ENCODE data around the gene GPX1. TPM values are rescaled to one million over a fixed set of nuclear protein-coding genes. Genes with fewer than 3 reads are reported as not detected.
"Not testable (repeated sequence)": the region's sequence is repeated elsewhere in the genome, so short reads cannot be mapped to it uniquely, and the experiment has no call there.

The GPX1 gene
- polyA plus RNA-seq, 2 donors, result 245 to 383 TPM

GRCh38 chr3:49362561-49362960 lies 4.4 kb upstream of the GPX1 start:
- Histone ChIP-seq H3K4me3 (ENCODE audit: low read depth in 1 of 2, low read length in 2 of 2) (no peak overlapping the region), H3K27me3 (ENCODE audit: control insufficient read depth in 1 of 2, insufficient read depth in 2 of 2, low read length in 2 of 2) (no peaks in the 10 kb centered on the region), H3K27ac (ENCODE audit: low read depth in 2 of 2, low read length in 1 of 2) (peak overlapping the region in 1 of 2 donors; percentile 6), H3K36me3 (ENCODE audit: control insufficient read depth in 2 of 2, insufficient read depth in 2 of 2, low read length in 1 of 2) (peaks cover 10 to 35% of the 10 kb centered on the region in 2 donors), H3K9me3 (ENCODE audit: control insufficient read depth in 2 of 2, insufficient read depth in 1 of 2, low read depth in 1 of 2, low read length in 1 of 2) (no peaks in the 10 kb centered on the region), H3K4me1 (ENCODE audit: control insufficient read depth in 2 of 2, insufficient read depth in 2 of 2, low read length in 1 of 2) (peaks cover 6 to 9% of the 10 kb centered on the region in 2 donors)
- 84 to 88% methylated on average over 3 of the region's 3 CpGs for WGBS, 2 donors

DNA sequence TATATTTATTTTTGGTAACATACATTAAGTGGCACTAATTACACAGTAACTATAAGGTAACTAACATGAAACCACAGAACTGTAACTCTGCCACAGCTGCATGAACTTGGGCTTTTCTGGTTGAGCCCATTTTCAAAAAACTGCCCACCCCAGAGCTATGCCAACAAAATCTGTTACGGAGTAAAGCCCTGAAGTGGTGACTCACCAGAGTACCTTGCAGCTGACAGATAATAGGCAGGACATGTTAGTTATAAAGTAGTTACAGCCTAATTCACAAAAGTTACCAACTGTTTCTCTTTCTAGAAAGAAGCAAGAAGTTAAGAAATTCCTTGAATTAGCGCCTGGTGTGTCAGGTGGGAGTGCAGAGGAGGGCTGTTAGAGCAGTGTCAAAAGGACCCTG lies 1.5 kb upstream of the GPX1 start:
- no peak overlapping the region for H3K4me3 ChIP-seq (ENCODE audit: low read depth in 1 of 2, low read length in 2 of 2)
- no peaks in the 10 kb centered on the region for H3K9me3 ChIP-seq (ENCODE audit: control insufficient read depth in 2 of 2, insufficient read depth in 1 of 2, low read depth in 1 of 2, low read length in 1 of 2)
- H3K36me3 ChIP-seq (ENCODE audit: control insufficient read depth in 2 of 2, insufficient read depth in 2 of 2, low read length in 1 of 2), result peaks cover 14 to 28% of the 10 kb centered on the region in 2 donors
- peaks cover 6 to 11% of the 10 kb centered on the region in 2 donors for H3K4me1 ChIP-seq (ENCODE audit: control insufficient read depth in 2 of 2, insufficient read depth in 2 of 2, low read length in 1 of 2)
- 70 to 80% methylated on average over 2 of the region's 2 CpGs for WGBS, 2 donors
- no peaks in the 10 kb centered on the region for H3K27me3 ChIP-seq (ENCODE audit: control insufficient read depth in 1 of 2, insufficient read depth in 2 of 2, low read length in 2 of 2)
- no peak overlapping the region for H3K27ac ChIP-seq (ENCODE audit: low read depth in 2 of 2, low read length in 1 of 2)

DNA sequence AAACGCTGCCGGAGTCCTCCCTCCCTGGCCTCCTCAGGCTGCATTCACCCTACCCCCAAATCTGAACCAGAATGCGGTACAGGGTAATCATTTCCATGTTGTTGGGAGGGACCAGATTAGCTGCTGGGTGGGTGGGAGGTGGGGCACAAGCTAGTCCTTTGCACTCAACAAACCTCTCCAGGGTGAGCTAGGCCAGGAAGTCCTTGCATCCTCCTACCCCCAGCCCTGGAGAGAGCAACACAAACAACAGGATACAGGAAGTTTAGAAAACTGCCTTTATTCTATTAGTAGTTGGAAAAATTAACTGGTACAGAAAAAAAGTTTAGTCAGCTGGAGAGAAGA lies 702 bp upstream of the GPX1 start:
- no peaks in the 10 kb centered on the region for H3K9me3 ChIP-seq (ENCODE audit: control insufficient read depth in 2 of 2, insufficient read depth in 1 of 2, low read depth in 1 of 2, low read length in 1 of 2)
- peak overlapping the region; percentile 70 to 73 for H3K4me3 ChIP-seq (ENCODE audit: low read depth in 1 of 2, low read length in 2 of 2)
- H3K27me3 ChIP-seq (ENCODE audit: control insufficient read depth in 1 of 2, insufficient read depth in 2 of 2, low read length in 2 of 2), result no peaks in the 10 kb centered on the region
- H3K36me3 ChIP-seq (ENCODE audit: control insufficient read depth in 2 of 2, insufficient read depth in 2 of 2, low read length in 1 of 2), result peaks cover 13 to 26% of the 10 kb centered on the region in 2 donors
- H3K4me1 ChIP-seq (ENCODE audit: control insufficient read depth in 2 of 2, insufficient read depth in 2 of 2, low read length in 1 of 2), result peaks cover 6 to 11% of the 10 kb centered on the region in 2 donors
- WGBS, 2 donors, result 12 to 17% methylated on average over 3 of the region's 3 CpGs
- H3K27ac ChIP-seq (ENCODE audit: low read depth in 2 of 2, low read length in 1 of 2), result peak overlapping the region; percentile 87 to 93

- peak overlapping the region; percentile 70 to 73 for H3K4me3 ChIP-seq (ENCODE audit: low read depth in 1 of 2, low read length in 2 of 2)
- 4 to 7% methylated on average over 52 to 63 of the region's 63 CpGs for WGBS, 2 donors
- H3K9me3 ChIP-seq (ENCODE audit: control insufficient read depth in 2 of 2, insufficient read depth in 1 of 2, low read depth in 1 of 2, low read length in 1 of 2); H3K27me3 ChIP-seq (ENCODE audit: control insufficient read depth in 1 of 2, insufficient read depth in 2 of 2, low read length in 2 of 2): not testable (repeated sequence)
- peak overlapping the region; percentile 87 to 93 for H3K27ac ChIP-seq (ENCODE audit: low read depth in 2 of 2, low read length in 1 of 2)
- H3K4me1 ChIP-seq (ENCODE audit: control insufficient read depth in 2 of 2, insufficient read depth in 2 of 2, low read length in 1 of 2), result peaks cover 6 to 16% of the 10 kb centered on the region in 2 donors
- H3K36me3 ChIP-seq (ENCODE audit: control insufficient read depth in 2 of 2, insufficient read depth in 2 of 2, low read length in 1 of 2), result peaks cover 8 to 22% of the 10 kb centered on the region in 2 donors
Measured at GRCh38 chr3:49357443-49358216, 523 bp downstream of the GPX1 start.

DNA sequence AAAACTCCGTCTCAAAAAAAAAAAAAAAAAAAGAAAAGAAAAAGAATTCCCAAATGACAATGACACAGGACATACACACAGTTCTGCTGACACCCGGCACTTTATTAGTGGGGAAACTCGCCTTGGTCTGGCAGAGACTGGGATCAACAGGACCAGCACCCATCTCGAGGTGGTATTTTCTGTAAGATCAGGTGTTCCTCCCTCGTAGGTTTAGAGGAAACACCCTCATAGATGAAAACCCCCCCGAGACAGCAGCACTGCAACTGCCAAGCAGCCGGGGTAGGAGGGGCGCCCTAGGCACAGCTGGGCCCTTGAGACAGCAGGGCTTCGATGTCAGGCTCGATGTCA lies 1.1 kb downstream of the GPX1 start:
- H3K9me3 ChIP-seq (ENCODE audit: control insufficient read depth in 2 of 2, insufficient read depth in 1 of 2, low read depth in 1 of 2, low read length in 1 of 2); H3K27me3 ChIP-seq (ENCODE audit: control insufficient read depth in 1 of 2, insufficient read depth in 2 of 2, low read length in 2 of 2): not testable (repeated sequence)
- 24 to 28% methylated on average over 7 to 10 of the region's 10 CpGs for WGBS, 2 donors
- peaks cover 7 to 18% of the 10 kb centered on the region in 2 donors for H3K36me3 ChIP-seq (ENCODE audit: control insufficient read depth in 2 of 2, insufficient read depth in 2 of 2, low read length in 1 of 2)
- peak overlapping the region; percentile 87 to 93 for H3K27ac ChIP-seq (ENCODE audit: low read depth in 2 of 2, low read length in 1 of 2)
- H3K4me3 ChIP-seq (ENCODE audit: low read depth in 1 of 2, low read length in 2 of 2), result peak overlapping the region; percentile 70 to 73
- peaks cover 6 to 18% of the 10 kb centered on the region in 2 donors for H3K4me1 ChIP-seq (ENCODE audit: control insufficient read depth in 2 of 2, insufficient read depth in 2 of 2, low read length in 1 of 2)

GRCh38 chr3:49352890-49353421 lies 5.2 kb downstream of the GPX1 start:
- H3K9me3 ChIP-seq (ENCODE audit: control insufficient read depth in 2 of 2, insufficient read depth in 1 of 2, low read depth in 1 of 2, low read length in 1 of 2), result no peaks in the 10 kb centered on the region
- no peaks in the 10 kb centered on the region for H3K27me3 ChIP-seq (ENCODE audit: control insufficient read depth in 1 of 2, insufficient read depth in 2 of 2, low read length in 2 of 2)
- H3K36me3 ChIP-seq (ENCODE audit: control insufficient read depth in 2 of 2, insufficient read depth in 2 of 2, low read length in 1 of 2), result peaks cover 0 to 4% of the 10 kb centered on the region in 2 donors
- peaks cover 0 to 9% of the 10 kb centered on the region in 2 donors for H3K4me1 ChIP-seq (ENCODE audit: control insufficient read depth in 2 of 2, insufficient read depth in 2 of 2, low read length in 1 of 2)
- no peak overlapping the region for H3K4me3 ChIP-seq (ENCODE audit: low read depth in 1 of 2, low read length in 2 of 2)
- H3K27ac ChIP-seq (ENCODE audit: low read depth in 2 of 2, low read length in 1 of 2), result peak overlapping the region; percentile 85 to 95
- 84% methylated on average over 5 of the region's 5 CpGs for WGBS, 2 donors

GRCh38 chr3:49352281-49352680 lies 5.9 kb downstream of the GPX1 start:
- 69 to 71% methylated on average over 2 of the region's 2 CpGs for WGBS, 2 donors
- Histone ChIP-seq H3K27ac (ENCODE audit: low read depth in 2 of 2, low read length in 1 of 2) (peak overlapping the region; percentile 85 to 95), H3K9me3 (ENCODE audit: control insufficient read depth in 2 of 2, insufficient read depth in 1 of 2, low read depth in 1 of 2, low read length in 1 of 2) (no peaks in the 10 kb centered on the region), H3K27me3 (ENCODE audit: control insufficient read depth in 1 of 2, insufficient read depth in 2 of 2, low read length in 2 of 2) (no peaks in the 10 kb centered on the region), H3K36me3 (ENCODE audit: control insufficient read depth in 2 of 2, insufficient read depth in 2 of 2, low read length in 1 of 2) (peaks cover 0 to 4% of the 10 kb centered on the region in 2 donors), H3K4me1 (ENCODE audit: control insufficient read depth in 2 of 2, insufficient read depth in 2 of 2, low read length in 1 of 2) (peaks cover 0 to 9% of the 10 kb centered on the region in 2 donors), H3K4me3 (ENCODE audit: low read depth in 1 of 2, low read length in 2 of 2) (no peak overlapping the region)

DNA sequence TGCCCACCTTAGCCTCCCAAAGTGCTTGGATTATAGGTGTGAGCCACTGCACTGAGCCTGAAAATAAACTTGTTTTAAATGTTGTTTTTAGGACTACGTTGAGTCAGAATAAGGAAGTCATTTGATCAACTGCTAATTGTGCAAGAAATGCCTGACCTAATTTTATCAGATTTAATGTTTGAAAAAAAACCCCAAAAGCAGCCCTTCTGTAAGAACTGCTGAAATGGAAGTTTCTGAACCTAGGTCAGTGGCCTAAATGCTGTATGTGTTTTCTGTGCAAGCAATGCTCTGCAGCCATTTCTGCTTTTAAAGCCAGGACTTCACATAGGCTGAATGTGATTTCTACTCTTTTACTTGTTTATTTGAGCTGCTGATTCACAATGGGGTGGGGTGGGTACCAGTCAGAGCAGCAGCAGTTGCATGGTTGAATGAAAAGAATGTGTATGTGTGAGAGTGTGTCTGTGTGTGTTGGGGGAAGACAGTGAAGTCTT lies 6.6 kb downstream of the GPX1 start:
- H3K4me3 ChIP-seq (ENCODE audit: low read depth in 1 of 2, low read length in 2 of 2), result no peak overlapping the region
- H3K27me3 ChIP-seq (ENCODE audit: control insufficient read depth in 1 of 2, insufficient read depth in 2 of 2, low read length in 2 of 2), result no peaks in the 10 kb centered on the region
- H3K9me3 ChIP-seq (ENCODE audit: control insufficient read depth in 2 of 2, insufficient read depth in 1 of 2, low read depth in 1 of 2, low read length in 1 of 2), result no peaks in the 10 kb centered on the region
- WGBS, 2 donors, result 10 to 15% methylated on average over 1 of the region's 1 CpG
- peaks cover 0 to 4% of the 10 kb centered on the region in 2 donors for H3K36me3 ChIP-seq (ENCODE audit: control insufficient read depth in 2 of 2, insufficient read depth in 2 of 2, low read length in 1 of 2)
- peaks cover 0 to 9% of the 10 kb centered on the region in 2 donors for H3K4me1 ChIP-seq (ENCODE audit: control insufficient read depth in 2 of 2, insufficient read depth in 2 of 2, low read length in 1 of 2)
- peak overlapping the region; percentile 85 to 95 for H3K27ac ChIP-seq (ENCODE audit: low read depth in 2 of 2, low read length in 1 of 2)

DNA sequence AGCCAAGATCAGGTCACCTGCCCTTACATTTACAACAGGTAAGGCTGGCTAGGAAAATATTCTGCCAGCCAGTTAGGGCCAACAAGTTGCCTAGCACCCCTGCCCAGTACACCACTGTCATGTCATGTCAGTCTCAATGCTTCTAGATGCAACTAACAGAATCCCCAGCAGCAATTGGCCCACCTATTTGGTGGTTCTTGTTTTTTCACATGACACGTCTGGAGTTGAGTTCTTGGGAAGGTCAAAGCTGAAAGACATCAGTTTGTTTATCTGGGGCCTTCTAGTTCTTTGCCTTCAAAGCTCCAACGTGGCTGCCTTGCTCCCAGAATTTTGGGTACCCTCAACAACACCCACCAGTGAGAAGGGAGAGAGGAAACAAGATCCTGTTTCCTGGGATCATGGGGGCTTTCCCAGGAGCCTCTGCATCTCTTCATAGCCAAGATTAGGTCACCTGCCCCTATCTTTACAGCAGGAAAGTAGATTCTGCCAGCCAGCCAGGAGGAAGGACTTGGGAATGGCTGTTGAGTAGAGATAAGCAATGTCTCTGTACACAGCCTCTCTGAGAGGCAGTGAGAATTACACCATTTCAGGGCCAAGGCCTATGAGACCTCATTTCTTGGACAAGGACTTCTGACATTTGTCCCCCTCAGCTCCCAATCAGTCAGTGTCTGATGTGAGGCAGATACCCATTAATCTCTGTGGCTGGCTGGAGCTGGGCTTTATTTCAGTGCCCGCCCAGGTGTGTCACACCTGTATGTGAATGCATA lies 8.6 kb downstream of the GPX1 start:
- H3K27me3 ChIP-seq (ENCODE audit: control insufficient read depth in 1 of 2, insufficient read depth in 2 of 2, low read length in 2 of 2), result no peaks in the 10 kb centered on the region
- peaks cover 0 to 8% of the 10 kb centered on the region in 2 donors for H3K4me1 ChIP-seq (ENCODE audit: control insufficient read depth in 2 of 2, insufficient read depth in 2 of 2, low read length in 1 of 2)
- no peaks in the 10 kb centered on the region for H3K9me3 ChIP-seq (ENCODE audit: control insufficient read depth in 2 of 2, insufficient read depth in 1 of 2, low read depth in 1 of 2, low read length in 1 of 2)
- WGBS, 2 donors, result 71 to 72% methylated on average over 3 of the region's 3 CpGs
- H3K27ac ChIP-seq (ENCODE audit: low read depth in 2 of 2, low read length in 1 of 2), result peak overlapping the region; percentile 71 to 81
- no peak overlapping the region for H3K4me3 ChIP-seq (ENCODE audit: low read depth in 1 of 2, low read length in 2 of 2)
- H3K36me3 ChIP-seq (ENCODE audit: control insufficient read depth in 2 of 2, insufficient read depth in 2 of 2, low read length in 1 of 2), result no peaks in the 10 kb centered on the region
